ENCODE data around the gene ABHD12B. TPM values are rescaled to one million over a fixed set of nuclear protein-coding genes. Genes with fewer than 3 reads are reported as not detected.

Gene ABHD12B
- total and polyA plus RNA-seq, 2 donors (not counting 3 experiments of a cell fraction or from before 2014, with no cell fraction given), result not detected

DNA sequence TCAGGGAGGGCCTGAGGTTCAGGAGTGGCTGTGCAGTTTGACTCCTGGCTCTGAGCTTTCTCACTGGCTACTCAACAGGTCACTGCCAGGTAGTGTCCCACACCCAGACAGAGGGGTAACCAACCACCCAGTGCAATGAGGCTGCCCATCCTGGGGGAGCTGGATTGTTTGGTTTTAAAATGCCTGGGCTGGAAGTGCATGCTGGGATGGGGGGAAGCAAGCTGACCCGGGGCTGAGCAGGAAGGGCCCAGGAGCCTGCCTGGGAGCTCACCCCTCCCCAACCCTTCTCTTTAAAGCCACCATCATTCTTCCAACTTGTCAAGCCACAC is 12.6 kb upstream of the ABHD12B start:
- no peak for FAIRE-seq
- H3K9me1 ChIP-seq (replicated peaks; ENCODE audit: control insufficient read depth, extremely low read depth, insufficient read depth, low read length), result no peaks in the 10 kb centered on the region
- dilution Hi-C loops (cut with MboI; ENCODE audit: extremely low pct_ligation_motif_present, low sequenced_read_pairs), result no loop called here
- TF ChIP-seq POLR2AphosphoS5 (IDR thresholded peaks at IDR 0.05; ENCODE audit: insufficient read depth, low read depth, low read length) (no peak), MYC (IDR thresholded peaks at IDR 0.05; ENCODE audit: low read depth, low read length) (no peak), JUN (IDR thresholded peaks at IDR 0.05; ENCODE audit: borderline replicate concordance, insufficient read depth, insufficient read length, low read depth) (no peak), FOS (IDR thresholded peaks at IDR 0.05; ENCODE audit: borderline replicate concordance, insufficient read depth, low read length) (no peak), EZH2 (IDR thresholded peaks at IDR 0.05; ENCODE audit: borderline replicate concordance, low read depth, low read length, severe bottlenecking) (no peak), POLR2A (IDR thresholded peaks at IDR 0.05; ENCODE audit: low read depth, low read length) (no peak), GATA2 (IDR thresholded peaks at IDR 0.05; ENCODE audit: insufficient read depth, insufficient read length, low read depth, low read length) (no peak)
- TF ChIP-seq, protein P1, sequence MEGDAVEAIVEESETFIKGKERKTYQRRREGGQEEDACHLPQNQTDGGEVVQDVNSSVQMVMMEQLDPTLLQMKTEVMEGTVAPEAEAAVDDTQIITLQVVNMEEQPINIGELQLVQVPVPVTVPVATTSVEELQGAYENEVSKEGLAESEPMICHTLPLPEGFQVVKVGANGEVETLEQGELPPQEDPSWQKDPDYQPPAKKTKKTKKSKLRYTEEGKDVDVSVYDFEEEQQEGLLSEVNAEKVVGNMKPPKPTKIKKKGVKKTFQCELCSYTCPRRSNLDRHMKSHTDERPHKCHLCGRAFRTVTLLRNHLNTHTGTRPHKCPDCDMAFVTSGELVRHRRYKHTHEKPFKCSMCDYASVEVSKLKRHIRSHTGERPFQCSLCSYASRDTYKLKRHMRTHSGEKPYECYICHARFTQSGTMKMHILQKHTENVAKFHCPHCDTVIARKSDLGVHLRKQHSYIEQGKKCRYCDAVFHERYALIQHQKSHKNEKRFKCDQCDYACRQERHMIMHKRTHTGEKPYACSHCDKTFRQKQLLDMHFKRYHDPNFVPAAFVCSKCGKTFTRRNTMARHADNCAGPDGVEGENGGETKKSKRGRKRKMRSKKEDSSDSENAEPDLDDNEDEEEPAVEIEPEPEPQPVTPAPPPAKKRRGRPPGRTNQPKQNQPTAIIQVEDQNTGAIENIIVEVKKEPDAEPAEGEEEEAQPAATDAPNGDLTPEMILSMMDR (IDR thresholded peaks at IDR 0.05; ENCODE audit: extremely low read depth in 1 of 2, insufficient read depth in 1 of 2, low read depth in 1 of 2, low read length in 2 of 2), result no peak
- TF ChIP-seq, protein P2, sequence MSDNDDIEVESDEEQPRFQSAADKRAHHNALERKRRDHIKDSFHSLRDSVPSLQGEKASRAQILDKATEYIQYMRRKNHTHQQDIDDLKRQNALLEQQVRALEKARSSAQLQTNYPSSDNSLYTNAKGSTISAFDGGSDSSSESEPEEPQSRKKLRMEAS (IDR thresholded peaks at IDR 0.05; ENCODE audit: insufficient read depth, insufficient read length), result no peak
- H3K4me3 ChIP-seq (replicated peaks in 1 of 3; ENCODE audit: insufficient read depth in 1 of 3, low read depth in 1 of 3, low read length in 3 of 3), result peak overlapping the region in 1 of 3 experiments; percentile 65
- no peak for DNase-seq (ENCODE audit: low read depth, low spot score)
- BruUV-seq (replicated peaks), result no TSS peak
- H3K4me2 ChIP-seq (ENCODE audit: insufficient read depth, low read length), result peak overlapping the region; percentile 97
- H3K27ac ChIP-seq (ENCODE audit: insufficient read depth, low read depth, low read length), result no peak overlapping the region
- POLR2A ChIA-PET, result no interaction called here
- no peaks in the 10 kb centered on the region for H3K9me3 ChIP-seq (replicated peaks; ENCODE audit: control insufficient read depth, insufficient read depth, low read length)
- CTCF ChIA-PET, result interaction anchor here (0.6 to 4.9 kb wide), 22 partner anchors 9 to 945 kb away, joined by 3 to 140 read pairs (median 14); partner anchors contain the start of gene NIN
- H2AFZ ChIP-seq (ENCODE audit: low read depth, low read length), result peak overlapping the region; percentile 94
- intact Hi-C loops (cut with micrococcal nuclease), result no loop called here
- H3K9ac ChIP-seq (replicated peaks; ENCODE audit: extremely low read depth, insufficient read depth, low read length), result no peak overlapping the region
- H3K79me2 ChIP-seq (ENCODE audit: control insufficient read depth, insufficient read depth, low read length), result no peaks in the 10 kb centered on the region
- H3K4me1 ChIP-seq (ENCODE audit: control insufficient read depth, extremely low read depth, insufficient read depth, low read length), result peaks cover 5% of the 10 kb centered on the region
- no peaks in the 10 kb centered on the region for H4K20me1 ChIP-seq (replicated peaks; ENCODE audit: control insufficient read depth, extremely low read depth, insufficient read depth, low read length)
- peaks cover 0 to 3% of the 10 kb centered on the region in 2 experiments for H3K27me3 ChIP-seq (ENCODE audit: control insufficient read depth in 2 of 2, insufficient read depth in 2 of 2, low read length in 2 of 2)
- H3K36me3 ChIP-seq (ENCODE audit: control insufficient read depth in 2 of 2, extremely low read depth in 1 of 2, insufficient read depth in 2 of 2, low read length in 2 of 2), result no peaks in the 10 kb centered on the region
